Endothelial cell of hepatic sinusoid (primary cell): ENCODE measurements around the gene PEX26.
"Not testable (repeated sequence)": the region's sequence is repeated elsewhere in the genome, so short reads cannot be mapped to it uniquely, and the experiment has no call there.

ENCODE experiments used
- in situ Hi-C: cut with HindIII; loops from 2 replicates; pipeline ENCODE4 v1.10.0; 2017; ENCODE audit warnings: low sequenced_read_pairs

PEX26 gene

DNA sequence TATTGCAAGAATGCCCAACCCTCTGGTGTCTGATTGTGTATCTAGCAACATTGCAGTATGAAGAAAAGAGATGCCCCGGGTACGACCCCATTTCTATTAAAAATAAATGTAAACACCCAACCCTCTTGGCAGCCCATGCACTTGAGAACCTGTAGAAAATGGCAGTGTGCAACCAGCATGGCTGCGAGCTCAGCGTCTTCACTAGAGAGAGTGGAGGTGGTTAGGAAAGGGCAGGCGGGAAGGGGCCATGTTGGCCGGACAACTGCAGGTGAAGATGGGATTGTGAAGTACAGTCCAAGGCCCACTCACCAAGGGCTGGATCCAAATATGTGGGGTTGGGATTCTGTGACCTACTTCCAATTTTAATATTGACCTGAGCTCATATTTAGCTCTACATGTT is 15.9 kb downstream of the PEX26 start:
- in situ Hi-C loops = no loop called here

DNA sequence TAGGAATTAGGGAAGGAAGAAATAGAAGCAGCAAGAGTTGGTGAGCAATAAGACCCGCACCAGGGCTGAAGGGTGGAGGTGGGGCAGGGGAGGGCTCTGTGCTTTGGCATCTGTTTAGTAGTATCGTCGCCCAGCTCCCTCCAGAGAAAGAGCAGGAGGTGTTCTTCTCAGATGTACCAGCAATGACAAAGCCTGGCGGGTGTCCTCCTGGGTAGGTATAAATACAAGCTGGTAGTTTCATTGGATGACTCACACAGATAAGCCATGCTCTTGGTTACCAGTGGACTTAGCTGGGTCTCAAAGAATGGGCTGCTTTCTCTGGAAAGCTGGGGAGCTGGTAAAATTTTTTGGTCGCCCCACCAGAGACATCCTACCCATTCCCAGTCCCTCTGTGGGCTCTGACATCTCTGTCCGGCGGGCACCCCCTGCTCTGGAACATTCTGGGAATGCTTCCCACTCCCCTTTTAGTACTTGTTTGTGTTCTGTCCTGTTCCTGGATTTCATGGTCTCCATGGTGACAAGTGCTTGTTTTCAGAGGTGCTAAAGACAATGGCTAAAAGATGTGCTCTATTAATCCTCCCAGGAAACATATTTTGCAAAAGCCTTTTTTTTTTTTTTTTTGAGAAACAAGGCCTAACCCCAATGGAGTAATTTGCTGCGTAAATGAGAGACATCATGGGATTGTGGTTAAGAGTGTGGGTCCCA is 17.5 kb downstream of the PEX26 start:
- in situ Hi-C loops = no loop called here

DNA sequence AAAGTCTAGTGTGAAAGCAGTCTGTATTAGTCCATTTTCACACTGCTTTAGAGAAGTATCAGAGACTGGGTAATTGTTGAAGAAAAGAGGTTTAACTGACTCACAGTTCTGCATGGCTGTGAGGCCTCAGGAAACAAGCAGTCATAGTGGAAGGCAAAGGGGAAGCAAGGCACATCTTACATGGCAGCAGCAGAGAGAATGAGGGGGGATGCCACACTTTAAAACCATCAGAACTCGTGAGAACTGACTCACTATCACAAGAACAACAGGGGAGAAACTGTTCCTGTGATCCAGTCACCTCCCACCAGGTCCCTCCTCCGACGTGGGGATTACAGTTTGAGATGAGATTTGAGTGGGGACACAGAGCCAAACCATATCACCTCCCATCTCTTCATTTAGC is 19.0 kb downstream of the PEX26 start:
- in situ Hi-C loops = no loop called here

DNA sequence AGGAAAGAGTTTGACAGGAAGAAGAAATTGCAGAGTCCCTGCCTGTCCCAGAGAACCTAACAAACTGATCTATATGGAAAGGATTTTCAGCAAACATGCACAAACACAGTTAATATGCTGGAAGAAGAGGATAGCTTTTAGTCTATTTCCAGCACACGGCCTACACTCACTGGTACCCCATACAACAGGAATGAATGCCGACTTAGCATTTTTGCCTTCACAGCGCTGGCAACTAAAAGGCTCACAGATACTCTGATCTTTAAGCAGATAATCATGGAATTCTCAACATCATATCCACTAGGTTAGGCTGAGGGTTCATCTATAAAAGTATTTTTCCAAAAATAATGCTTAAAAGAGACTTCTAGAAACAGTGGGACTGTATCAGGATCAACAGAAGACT is 23.0 kb downstream of the PEX26 start:
- in situ Hi-C loops = no loop called here

DNA sequence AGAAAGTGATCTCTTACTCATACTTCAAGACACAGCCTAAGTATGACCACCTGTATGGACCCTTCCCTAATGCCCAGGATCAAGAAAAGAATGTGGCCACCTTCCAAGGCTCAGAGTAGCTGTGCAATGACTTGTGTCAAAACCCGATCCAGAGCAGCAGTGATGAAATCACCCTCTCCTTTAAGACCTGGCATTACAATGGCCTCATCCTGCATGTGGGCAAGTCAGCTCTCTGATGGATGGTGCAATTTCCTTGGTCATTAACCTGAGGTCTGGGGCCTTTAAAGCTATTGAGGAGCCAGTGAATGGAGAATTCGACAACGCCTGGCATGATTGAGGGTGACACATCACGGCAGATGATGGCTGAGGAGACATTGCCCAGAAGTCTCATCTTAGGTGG is 23.7 kb downstream of the PEX26 start:
- in situ Hi-C loops = no loop called here

DNA sequence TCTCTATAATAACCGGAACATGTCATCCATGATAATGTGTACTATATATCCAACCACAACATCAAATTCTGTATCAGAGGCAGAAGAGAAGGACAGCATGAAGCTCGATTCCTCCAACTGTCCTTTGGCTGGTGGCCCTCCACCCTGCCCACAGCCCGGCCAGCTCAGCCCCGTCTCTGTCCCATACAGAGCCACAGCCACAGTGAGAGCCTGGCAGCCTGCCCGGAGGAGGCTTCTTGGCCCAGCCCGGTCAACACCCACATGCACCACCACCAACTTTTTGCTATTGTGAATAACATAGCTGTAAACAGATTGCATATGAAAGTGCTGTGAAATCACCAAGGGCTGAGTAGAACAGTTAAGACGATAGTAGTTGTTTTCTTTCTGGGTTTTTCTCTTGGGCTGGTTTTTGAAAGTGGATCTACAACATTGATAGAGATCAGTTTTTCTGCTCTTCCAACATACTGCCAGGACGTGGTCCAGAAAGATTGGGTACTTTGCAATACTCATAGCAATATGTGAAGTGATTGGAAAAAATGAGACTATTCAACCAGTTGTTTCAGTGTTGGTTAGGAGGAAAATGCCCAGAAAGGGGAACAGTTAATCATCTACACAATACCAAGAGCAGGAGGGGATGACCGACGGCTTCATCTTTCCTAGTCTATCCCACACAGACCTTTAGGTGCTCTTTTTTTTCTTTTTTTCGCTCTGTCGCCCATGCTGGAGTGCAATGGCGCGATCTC is 25.9 kb downstream of the PEX26 start:
- in situ Hi-C loops = no loop called here

DNA sequence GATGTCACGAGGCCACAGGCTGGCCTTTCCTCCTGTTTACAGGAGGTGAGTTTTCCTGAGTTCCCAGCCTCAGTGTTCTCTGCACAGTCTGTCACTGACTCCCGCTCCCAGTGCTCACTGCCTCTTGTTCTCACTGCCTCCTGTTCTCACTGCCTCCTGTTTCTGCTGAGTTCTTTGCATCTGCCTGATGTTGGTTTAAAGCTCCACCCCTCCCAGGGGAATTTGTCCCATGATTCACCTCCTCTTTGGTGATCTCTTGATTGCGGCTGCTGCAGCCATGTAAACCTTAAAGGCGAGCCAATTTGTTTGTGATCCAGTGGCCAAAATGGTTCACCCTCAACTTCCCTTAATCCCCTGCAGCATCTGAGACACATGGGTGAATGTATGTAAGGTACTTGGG is 26.8 kb downstream of the PEX26 start:
- in situ Hi-C loops = no loop called here

DNA sequence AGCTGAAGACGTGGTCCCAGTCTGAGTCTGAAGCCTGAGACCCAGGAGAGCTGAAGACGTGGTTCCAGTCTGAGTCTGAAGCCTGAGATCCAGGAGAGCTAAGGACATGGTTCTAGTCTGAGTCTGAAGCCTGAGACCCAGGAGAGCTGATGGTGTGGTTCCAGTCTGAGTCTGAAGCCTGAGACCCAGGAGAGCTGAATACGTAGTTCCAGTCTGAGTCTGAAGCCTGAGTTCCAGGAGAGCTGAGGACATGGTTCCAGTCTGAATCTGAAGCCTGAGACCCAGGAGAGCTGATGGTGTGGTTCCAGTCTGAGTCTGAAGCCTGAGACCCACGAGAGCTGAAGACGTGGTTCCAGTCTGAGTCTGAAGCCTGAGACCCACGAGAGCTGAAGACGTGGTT is 28.2 kb downstream of the PEX26 start:
- in situ Hi-C loops = not testable (repeated sequence)

DNA sequence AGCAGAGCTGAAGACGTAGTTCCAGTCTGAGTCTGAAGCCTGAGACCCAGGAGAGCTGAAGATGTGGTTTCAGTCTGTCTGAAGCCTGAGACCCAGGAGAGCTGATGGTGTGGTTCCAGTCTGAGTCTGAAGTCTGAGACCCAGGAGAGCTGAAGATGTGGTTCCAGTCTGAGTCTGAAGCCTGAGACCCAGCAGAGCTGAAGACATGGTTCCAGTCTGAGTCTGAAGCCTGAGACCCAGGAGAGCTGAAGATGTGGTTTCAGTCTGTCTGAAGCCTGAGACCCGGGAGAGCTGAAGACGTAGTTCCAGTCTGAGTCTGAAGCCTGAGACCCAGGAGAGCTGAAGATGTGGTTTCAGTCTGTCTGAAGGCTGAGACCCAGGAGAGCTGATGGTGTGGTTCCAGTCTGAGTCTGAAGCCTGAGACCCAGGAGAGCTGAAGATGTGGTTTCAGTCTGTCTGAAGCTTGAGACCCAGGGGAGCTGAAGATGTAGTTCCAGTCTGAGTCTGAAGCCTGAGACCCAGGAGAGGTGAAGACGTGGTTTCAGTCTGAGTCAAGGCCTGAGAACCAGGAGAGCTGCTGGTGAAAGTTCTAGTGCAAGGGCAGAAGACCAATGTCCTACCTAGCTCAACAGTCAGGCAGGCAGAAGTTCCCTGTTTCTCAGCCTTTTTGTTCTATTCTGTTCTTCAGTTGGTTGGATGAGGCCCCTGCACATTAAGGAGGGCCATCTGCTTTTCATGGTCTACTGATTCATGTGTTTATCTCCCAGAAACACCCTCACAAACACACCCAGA is 29.0 kb downstream of the PEX26 start:
- in situ Hi-C loops = not testable (repeated sequence)

DNA sequence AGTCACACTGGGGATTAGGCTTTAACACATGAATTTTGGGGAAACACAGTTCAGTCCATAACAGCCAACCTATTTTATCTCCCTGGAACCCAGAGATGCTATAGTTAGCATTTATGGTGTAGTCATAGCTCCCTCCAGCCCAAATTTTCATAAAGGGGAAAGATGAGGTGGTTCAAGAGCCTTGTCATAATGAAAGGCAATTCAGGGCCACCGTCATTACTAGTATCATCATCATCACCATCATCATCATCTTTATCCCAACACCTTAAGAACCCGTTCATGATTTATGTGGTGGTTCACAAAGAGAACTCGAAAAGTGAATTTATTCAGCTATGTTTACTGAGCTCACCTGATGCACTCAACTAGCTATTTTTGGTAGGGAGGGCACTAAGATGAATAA is 30.4 kb downstream of the PEX26 start:
- in situ Hi-C loops = no loop called here

DNA sequence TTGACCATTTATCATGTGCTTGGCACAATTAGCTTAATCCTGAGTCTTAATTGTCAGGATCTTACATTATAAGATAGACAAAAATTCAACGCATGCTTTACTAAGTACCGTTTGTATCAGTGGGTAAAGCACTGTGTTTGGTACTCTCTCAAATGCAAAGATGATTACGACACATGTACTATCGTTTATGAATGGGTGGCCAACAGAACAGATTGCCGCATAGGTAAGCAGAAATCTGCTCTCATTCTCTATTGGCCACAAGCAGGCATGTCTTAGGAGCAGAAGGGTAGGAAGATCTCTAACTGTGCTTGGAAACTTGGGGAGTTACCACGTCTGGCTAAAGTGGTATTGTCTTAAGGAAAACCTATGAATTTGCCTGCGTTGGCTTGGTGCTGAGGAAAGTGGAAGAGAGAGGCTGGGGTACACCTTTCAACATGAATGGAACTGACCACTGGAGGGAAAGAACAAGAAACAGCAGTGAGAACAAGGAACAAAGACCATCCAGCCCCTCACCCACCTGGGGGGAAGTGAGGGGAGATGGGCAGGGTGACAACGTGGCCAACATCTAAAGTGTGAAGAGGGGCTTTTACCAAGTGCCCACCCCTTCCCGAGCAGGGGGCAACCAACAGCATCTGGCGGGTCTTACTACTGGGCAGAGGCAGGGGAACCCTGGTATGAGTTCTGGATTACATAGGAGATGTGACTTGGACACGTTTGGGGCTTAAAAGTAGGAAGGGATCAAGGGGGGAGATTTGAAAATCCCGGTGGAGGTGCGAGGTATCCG is 31.8 kb downstream of the PEX26 start:
- in situ Hi-C loops = no loop called here

DNA sequence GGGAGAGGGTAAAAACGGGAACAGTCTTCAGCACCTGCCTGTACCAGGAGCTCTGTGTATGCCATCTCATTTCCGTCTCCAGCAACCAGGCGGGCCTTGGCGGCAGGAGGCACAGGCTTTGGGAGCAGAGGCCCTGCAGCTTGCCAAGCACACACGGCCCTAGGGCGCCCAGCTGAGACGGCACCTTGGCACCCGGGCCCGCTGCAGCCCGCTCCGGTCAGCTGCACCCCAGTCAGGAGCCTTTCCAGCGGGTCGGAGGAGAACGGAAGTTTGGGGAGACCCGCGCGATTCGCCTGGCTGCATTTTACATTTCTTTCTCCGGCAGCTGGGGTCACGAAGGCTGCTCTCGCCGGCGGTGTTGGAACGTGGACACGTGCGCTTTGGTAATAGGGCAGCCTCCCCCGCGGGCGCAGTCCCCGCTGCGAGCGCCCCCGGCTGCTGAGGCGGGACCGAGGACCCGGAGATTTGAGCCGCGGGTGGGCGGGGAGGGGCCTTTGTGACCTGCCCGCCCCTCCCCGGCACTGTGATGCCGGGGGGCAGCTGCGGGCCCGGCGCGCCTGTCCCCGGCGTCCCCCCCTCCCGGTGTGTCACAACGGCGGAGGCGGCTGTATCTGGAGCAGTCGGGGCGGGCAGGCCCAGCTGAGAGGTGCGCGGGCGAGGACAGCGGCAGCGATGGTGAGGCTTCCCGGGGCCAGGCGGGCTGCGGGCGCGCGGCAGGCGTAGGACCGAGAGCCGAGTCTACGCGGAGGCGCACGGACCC is 32.6 kb downstream of the PEX26 start, which contains the start of gene TUBA8:
TUBA8 (plus strand) TSS at position 616 of the 760 bp plus-strand sequence; CDS start at position 673, 57 bp downstream.
- in situ Hi-C loops = no loop called here

DNA sequence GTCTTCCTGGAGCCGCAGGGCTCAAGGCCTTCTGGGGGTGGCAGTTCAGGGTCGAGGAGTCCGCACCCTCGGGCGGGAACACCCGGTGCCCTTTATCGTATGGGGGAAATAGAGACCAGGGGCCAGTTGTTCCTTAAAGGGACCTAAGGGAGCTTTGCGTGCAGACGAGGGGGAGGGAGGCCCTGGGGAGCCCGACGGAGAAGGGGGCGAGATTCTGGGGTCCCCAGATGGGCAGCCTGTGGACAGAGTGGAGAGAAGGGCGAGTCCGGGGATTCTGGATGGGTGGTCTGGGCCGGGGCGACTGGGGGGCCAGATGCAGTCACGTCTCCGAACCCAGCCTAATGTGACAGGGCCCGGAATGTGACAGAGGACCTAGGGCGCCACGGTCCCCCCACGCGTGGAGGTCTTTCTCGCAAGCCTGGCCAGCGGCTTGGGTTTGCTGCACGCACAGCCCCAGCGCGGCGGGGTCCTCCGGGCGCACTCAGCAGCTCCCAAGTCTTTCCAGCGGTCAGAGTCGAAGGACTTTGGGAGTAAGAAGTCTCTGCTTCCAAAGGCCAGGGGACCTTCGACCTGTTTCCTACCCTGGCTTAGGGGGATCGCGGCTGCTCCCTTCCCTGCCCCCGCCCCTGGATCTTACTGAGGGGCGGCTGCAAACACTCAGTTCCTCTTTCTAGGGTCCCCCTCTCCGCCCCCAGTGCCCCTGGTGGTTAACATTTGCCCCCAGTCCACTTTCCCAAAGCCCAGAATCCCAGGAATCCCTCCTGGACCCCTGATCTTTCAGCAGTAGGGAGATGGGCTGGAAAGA is 33.4 kb downstream of the PEX26 start:
- in situ Hi-C loops = no loop called here

DNA sequence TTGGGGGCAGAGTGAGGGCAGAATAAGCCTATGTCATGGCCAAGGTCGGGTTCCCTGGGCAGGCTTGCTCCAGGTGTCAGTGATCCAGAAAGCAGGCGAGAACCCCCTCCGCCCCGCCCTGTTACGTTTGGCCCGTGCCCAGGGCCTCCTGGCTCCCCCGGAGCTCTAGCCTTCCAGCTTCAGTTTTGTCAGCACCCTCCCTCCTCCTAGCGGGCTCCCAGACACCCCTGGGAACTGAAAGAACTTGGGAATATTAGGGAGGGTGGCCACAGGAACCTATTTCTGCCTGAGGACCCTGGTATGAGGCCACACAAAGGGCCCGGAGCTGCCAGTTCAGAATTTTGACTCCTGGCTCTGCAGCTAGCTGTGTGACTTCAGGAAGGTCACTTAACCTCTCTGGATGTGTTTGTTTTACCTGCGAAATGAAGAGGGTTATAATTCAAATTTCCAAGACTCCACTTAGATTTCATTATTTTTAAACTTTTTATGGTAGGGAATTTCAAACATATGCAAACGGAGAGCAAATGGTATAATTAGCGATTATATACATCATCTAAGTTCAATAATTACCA is 34.1 kb downstream of the PEX26 start:
- in situ Hi-C loops = no loop called here

DNA sequence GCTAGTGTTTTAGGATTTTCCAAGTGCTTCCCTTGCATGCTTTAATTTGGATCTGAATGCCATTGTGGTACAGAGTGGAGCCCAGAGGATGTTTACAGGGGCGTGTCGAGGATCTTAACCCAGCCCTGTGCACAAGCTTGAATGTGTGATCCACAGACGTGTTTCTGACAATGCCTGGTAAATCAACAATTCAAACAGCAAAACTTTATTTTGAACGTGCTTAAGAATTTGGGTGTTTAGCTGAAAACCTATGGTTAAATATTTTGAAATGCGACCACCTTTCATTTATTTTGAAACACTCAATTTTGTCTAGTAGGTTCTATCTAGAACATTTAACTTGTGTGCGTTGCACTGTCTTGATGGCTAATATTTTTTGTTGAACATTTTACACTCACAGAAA is 34.6 kb downstream of the PEX26 start:
- in situ Hi-C loops = no loop called here

DNA sequence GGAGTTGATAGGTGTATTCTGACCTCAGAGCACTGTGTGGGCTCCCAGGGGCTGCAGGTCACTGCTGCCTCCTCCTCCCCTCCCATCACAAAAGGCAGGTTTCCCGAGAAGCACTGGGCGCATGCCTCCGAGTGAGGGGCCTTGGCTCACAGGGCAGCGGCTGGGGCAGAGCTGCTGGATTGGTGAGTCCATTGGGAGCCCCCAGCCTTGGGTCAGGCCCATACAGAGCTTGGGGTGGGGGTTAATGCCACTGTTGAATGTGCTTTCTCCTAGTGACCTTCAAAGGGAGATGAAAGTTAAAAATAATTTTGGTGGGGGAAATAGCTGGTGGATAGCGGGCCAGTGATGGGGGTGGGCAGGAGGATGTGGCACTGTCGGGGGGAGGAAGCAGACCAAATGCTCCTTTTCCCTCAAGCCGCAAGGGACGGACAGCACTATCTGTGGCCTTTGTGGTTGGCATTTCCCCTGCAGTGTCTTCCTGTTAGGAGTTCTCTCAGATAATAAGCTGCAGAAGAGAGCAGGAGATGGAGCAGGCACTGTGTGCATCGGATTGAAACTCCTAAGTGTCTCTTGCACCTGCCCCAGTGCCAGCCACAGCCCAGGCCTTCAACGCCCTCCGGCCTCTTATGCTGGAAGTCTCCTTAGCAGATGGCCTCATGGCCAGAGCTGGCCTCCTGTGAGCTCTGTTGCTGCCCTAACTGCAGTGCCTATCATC is 36.0 kb downstream of the PEX26 start:
- in situ Hi-C loops = no loop called here

DNA sequence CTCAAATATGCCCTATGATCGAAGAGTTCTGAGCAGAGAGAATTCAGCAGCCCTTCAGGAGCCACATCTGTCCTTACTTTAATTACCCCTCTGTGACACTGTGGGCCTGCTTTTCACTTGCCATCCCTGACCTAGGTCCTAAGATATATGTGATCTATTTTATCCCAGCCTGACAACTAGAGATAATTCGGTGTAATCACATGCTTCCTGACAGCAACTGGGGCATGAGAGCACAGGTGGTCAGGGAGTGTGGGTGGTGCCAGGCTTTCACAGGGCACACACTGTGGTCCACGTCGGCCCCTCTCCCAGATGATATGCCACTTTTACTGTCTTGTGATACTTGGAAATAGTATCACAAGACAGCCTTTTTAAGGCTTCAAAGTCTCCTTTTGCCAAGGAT is 36.7 kb downstream of the PEX26 start:
- in situ Hi-C loops = no loop called here

DNA sequence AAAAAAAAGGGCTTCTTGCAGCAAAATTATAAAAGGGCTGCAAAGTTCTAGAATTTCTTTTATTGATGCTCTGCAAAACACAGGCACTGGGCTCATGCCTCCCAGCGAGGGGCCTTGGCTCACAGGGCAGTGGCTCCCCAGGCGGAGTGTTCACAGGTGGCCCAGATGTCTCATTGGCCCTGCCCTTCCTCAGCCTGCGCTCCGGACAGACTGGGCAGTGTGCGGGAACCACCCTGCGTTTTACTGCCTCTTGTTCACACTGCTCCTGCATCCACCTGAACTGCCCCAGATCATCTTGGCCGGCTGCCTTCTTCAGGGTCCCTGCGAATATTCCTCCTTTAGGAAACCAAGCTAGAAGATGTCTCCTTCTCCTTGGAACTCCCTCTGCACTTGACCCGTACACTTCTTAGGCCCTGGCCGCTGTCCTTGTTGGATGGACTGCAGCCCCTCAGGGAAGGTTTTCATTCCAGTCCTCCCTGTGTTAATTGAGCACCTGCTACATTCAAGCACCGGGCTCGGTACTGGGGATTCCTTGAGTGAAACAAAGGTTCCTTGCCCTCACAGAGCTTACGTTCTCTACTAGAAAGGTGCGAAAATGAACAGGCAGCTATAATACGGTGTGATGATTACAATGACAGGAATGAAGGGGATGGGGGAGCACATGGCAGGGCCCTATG is 37.3 kb downstream of the PEX26 start:
- in situ Hi-C loops = no loop called here
